HTR-8/SVneo (cell line): ENCODE measurements around the gene LYSMD3.

ENCODE experiments used
- DNase-seq: peaks from one replicate; pipeline ENCODE4 v3.0.0; 2011; ENCODE audit warnings: low spot score, mixed read lengths; ENCODE audit not compliant: insufficient read length
- FAIRE-seq: peaks from 2 replicates; lab custom pipeline; 2011; peaks lifted over from hg19 to GRCh38; lab: Jason Lieb, UNC

LYSMD3 gene

GRCh38 chr5:90549223-90549622 is 19.8 kb upstream of the LYSMD3 start:
- no peak for FAIRE-seq
- no peak for DNase-seq

GRCh38 chr5:90548069-90548593 is 18.7 kb upstream of the LYSMD3 start:
- FAIRE-seq (no peak), DNase-seq (peak; percentile 7)

- FAIRE-seq = no peak
- DNase-seq = no peak
These were observed 17.7 kb upstream of the LYSMD3 start for GRCh38 chr5:90547072-90547536.

GRCh38 chr5:90546216-90546837 is 16.9 kb upstream of the LYSMD3 start:
- no peak for FAIRE-seq

GRCh38 chr5:90545511-90545910 is 16.1 kb upstream of the LYSMD3 start:
- no peak for FAIRE-seq
- no peak for DNase-seq

More at GRCh38 chr5:90546216-90546837, 16.9 kb upstream of the LYSMD3 start:
- DNase-seq = no peak

- FAIRE-seq (no peak), DNase-seq (no peak)
These were observed 13.6 kb upstream of the LYSMD3 start for GRCh38 chr5:90542827-90543519.

GRCh38 chr5:90534922-90535321 is 5.5 kb upstream of the LYSMD3 start:
- DNase-seq = no peak
- no peak for FAIRE-seq

- no peak for DNase-seq
- FAIRE-seq = no peak
These were observed 4.4 kb upstream of the LYSMD3 start for GRCh38 chr5:90533794-90534193.

- no peak for DNase-seq
These were observed 1.5 kb upstream of the LYSMD3 start for GRCh38 chr5:90530736-90531487.

GRCh38 chr5:90529939-90530677 is 724 bp upstream of the LYSMD3 start:
- DNase-seq (peak; percentile 66), FAIRE-seq (no peak)

More at GRCh38 chr5:90530736-90531487, 1.5 kb upstream of the LYSMD3 start:
- FAIRE-seq = no peak

GRCh38 chr5:90528601-90529193 is 687 bp downstream of the LYSMD3 start:
- FAIRE-seq = no peak
- no peak for DNase-seq

GRCh38 chr5:90519081-90519480 is 10.3 kb downstream of the LYSMD3 start:
- DNase-seq = no peak
- FAIRE-seq = no peak

GRCh38 chr5:90518661-90519060 is 10.7 kb downstream of the LYSMD3 start:
- no peak for FAIRE-seq

GRCh38 chr5:90514520-90514919 is 14.9 kb downstream of the LYSMD3 start:
- DNase-seq = no peak
- no peak for FAIRE-seq

More at GRCh38 chr5:90518661-90519060, 10.7 kb downstream of the LYSMD3 start:
- DNase-seq = no peak

- DNase-seq (no peak), FAIRE-seq (no peak)
These were observed 18.9 kb downstream of the LYSMD3 start for GRCh38 chr5:90510438-90510837.

GRCh38 chr5:90506221-90506620 is 23.2 kb downstream of the LYSMD3 start:
- no peak for FAIRE-seq

GRCh38 chr5:90504743-90505142 is 24.6 kb downstream of the LYSMD3 start:
- FAIRE-seq = no peak
- no peak for DNase-seq

More at GRCh38 chr5:90506221-90506620, 23.2 kb downstream of the LYSMD3 start:
- DNase-seq = no peak

- DNase-seq (no peak), FAIRE-seq (no peak)
These were observed 25.8 kb downstream of the LYSMD3 start for GRCh38 chr5:90503596-90503995.

GRCh38 chr5:90495146-90495545 is 34.2 kb downstream of the LYSMD3 start:
- DNase-seq (no peak), FAIRE-seq (no peak)

GRCh38 chr5:90494043-90494442 is 35.3 kb downstream of the LYSMD3 start:
- FAIRE-seq (no peak), DNase-seq (no peak)
